ENCODE results near the gene HSF5.

GRCh38 chr17:58533616-58534188, 45.5 kb upstream of the HSF5 start:
- TF ChIP-seq POLR2A (IDR thresholded peaks at IDR 0.05) (no peak), POLR2AphosphoS5 (IDR thresholded peaks at IDR 0.05) (no peak)
- TF ChIP-seq, protein P1, sequence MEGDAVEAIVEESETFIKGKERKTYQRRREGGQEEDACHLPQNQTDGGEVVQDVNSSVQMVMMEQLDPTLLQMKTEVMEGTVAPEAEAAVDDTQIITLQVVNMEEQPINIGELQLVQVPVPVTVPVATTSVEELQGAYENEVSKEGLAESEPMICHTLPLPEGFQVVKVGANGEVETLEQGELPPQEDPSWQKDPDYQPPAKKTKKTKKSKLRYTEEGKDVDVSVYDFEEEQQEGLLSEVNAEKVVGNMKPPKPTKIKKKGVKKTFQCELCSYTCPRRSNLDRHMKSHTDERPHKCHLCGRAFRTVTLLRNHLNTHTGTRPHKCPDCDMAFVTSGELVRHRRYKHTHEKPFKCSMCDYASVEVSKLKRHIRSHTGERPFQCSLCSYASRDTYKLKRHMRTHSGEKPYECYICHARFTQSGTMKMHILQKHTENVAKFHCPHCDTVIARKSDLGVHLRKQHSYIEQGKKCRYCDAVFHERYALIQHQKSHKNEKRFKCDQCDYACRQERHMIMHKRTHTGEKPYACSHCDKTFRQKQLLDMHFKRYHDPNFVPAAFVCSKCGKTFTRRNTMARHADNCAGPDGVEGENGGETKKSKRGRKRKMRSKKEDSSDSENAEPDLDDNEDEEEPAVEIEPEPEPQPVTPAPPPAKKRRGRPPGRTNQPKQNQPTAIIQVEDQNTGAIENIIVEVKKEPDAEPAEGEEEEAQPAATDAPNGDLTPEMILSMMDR (IDR thresholded peaks at IDR 0.05 in 8 of 11, conservative IDR thresholded peaks at IDR 0.05 in 3 of 11), result no peak

All from spleen (tissue), 7 donors.